Occipital lobe (tissue), 2 donors: ENCODE results near the gene PTPRN2. TPM values are rescaled to one million over a fixed set of nuclear protein-coding genes. Genes with fewer than 3 reads are reported as not detected.

ENCODE experiments used
- DNase-seq: peaks from one replicate; lab custom pipeline; 2025; lab: John Stamatoyannopoulos, UW
- total RNA-seq: library from RNA; depleted of rRNA; stranded (reverse); fragments of >200 nt; gene quantifications from one replicate; pipeline ENCODE4 v1.2.3, GENCODE V29; 2014

PTPRN2 gene
- total RNA-seq, 1 donor from 2014 or later: 62.2 TPM

DNA sequence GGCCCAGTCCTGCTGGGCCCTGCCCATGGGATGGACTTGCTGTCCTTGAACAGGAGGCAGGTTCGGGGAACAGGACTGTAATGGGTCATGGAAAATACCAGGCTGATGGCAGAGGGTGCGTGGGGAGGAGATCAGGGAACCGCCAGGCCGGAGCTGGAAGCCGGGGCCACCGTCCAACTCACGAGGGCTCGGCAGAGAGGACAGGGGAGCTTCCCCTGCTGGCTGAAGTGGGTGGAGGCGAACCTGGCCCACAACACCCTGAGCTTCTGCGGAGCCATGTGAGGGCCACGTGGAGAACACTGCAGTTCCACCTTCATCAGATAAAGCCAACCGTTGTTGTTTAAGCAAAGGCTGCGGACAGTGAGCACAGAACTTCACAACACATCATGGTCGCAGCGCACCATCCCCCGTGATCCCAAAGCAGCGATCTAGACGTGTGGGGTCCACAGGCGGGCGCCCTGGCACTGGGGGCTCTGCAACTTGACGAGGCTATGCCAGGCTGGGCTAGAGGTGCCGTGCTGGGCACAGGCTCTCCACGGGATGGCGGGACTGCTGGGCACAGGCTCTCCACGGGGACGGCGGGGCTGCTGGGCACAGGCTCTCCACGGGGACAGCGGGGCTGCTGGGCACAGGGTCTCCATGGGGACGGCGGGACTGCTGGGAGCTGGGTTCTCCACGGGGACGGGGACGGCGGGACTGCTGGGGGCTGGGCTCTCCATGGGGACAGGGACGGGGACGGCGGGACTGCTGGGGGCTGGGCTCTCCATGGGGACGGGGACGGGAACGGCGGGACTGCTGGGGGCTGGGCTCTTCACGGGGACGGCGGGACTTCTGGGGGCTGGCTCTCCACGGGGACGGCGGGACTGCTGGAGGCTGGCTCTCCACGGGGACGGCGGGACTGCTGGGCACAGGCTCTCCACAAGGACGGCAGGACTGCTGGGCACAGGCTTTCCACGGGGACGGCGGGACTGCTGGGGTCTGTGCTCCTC is 777.5 kb downstream of the PTPRN2 start:
- DNase-seq: no peak

- no peak for DNase-seq
Observed at GRCh38 chr7:157809154-157809862, 778.3 kb downstream of the PTPRN2 start.

GRCh38 chr7:157808042-157808441 is 779.6 kb downstream of the PTPRN2 start:
- DNase-seq: no peak

GRCh38 chr7:157807510-157807909 is 780.1 kb downstream of the PTPRN2 start:
- no peak for DNase-seq

GRCh38 chr7:157806711-157807110 is 780.9 kb downstream of the PTPRN2 start:
- DNase-seq: no peak

- no peak for DNase-seq
Observed at GRCh38 chr7:157805713-157806112, 781.9 kb downstream of the PTPRN2 start.

DNA sequence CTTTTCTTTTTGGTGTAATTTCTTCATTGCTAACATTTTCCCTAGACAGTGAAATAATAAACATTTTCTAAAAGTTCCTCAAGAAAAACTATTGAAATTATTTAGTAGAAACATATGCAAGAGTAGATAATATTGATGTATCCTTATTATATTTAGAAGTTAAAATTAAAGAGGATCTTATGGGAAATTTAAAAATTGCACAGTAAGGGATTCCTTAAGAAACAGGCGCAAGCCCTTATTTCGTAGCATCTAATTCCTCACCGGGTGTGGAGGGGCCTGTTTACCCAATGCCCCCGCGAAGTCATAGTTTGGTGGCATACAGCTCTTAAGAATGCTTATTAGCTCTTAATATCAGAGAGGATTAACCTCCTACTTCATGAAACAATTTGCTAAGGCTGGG is 783.7 kb downstream of the PTPRN2 start:
- no peak for DNase-seq

DNA sequence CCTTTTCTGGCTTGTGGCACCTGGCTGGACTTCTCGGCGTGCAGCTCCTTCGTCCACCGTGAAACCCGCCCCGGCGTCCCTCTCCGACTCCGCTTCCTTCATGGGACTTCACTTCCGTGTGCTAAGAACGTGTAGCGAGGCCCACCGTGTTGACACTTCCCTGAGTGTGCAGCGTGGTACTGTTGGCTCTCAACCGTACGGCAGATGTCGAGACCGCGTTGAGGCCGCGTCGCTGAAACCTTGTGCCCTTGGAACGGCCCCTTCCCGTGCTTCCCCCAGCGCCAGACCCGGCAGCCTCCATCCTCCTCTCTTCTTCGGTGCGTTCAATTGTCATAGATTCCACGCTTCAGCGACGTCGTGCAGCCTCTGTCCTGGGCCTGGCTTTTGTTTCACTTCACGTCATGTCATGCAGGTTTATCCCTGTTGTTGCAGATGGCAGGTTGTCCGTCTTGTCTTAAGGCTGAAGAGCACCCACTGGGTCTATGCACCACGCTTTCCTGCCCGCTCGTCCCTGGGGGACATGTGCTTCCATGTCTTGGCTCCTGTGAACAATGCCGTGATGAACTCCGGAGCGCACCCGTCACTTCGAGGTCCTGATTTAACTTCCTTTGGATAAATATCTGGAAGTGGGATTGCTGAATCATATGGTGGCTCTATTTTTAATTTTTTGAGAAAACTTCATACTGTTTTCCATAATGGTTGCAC is 785.5 kb downstream of the PTPRN2 start:
- no peak for DNase-seq

- DNase-seq: no peak
Observed at GRCh38 chr7:157801113-157801512, 786.5 kb downstream of the PTPRN2 start.

DNA sequence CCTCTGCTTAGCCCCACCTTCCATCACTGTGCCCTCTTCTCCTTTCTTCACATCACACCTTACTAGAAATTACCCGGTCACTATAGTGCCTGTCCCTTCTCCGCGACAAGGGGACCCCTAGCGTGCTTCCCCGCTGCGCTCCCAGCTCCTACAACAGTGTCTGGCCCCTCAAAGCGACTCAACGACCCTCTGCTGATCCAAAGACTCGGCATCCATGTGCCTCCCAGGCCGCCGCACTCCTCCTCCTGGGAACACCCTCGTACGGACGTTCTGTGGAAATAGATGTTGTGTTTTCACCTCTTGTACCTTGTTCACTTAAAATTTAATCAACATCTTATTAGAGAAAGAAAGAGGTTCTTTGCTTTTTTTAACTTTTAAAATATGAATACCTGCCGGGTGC is 787.3 kb downstream of the PTPRN2 start:
- DNase-seq: no peak

DNA sequence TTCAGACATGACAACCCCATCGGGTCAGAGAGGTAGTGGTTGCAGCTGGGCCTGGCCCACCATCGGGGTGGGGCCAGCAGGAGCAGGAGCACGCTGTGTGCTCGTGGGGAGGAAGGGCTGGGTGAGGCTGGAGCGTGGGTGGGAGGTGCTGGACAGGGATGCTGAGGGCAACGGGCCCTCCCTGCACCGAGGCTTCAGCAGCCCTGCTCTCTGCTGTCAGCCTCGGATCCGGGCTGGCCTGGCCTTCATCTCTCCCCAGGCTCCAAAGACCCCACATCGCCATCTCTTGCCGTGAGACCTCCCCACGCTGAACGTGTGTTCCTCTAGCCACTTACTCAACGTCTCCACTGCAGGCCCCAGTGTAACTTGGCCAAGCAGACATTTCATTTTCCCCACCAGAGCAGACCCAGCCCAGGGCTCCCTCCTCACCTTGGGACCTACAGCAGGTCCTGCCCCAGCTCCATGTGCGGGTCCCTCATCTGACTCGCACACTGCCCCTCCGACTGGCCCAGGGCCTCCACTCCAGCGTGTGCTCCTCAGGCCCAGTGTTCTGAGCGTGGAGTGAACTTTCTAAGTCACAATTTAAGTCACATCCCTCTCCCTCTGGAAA is 788.4 kb downstream of the PTPRN2 start:
- no peak for DNase-seq

DNA sequence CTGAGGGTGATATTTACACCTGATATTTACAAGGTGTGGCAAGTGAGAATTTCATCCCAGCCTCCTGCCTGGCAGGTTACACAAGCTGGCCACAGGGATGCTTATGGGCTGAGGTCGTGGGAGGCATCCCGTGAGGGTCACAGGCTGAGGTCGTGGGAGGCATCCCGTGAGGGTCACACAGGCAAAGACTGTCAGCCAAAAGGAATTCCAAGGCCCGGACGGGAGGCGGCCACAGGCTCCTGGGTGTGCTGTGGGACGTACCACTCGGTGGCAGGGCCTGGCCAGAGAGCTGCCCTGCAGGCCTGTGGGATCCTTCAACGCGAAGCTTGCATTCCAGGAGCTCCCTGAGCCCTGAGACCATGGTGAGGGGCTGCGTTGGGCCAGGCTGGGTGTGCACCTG is 790.3 kb downstream of the PTPRN2 start:
- DNase-seq: no peak

DNA sequence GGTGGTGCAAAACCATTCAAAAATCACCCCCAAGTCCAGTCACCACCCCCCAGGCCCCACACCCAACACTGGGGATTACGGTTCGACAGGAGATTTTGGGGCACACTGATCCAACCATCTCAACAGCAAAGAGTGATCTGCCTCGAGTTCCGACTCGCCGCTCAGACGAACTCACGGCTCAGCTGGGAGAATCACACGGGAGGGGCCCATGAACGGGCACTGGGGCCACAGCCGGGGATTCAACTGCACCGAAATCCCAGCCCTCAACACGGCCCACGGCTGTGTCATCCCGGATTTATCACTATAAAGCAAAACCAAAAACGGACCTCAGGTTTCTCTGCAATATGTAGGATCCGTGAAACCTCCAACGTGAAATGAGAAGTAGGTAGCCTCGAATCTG is 790.8 kb downstream of the PTPRN2 start:
- no peak for DNase-seq

- no peak for DNase-seq
Observed at GRCh38 chr7:157795643-157796042, 792.0 kb downstream of the PTPRN2 start.

- DNase-seq: no peak
Observed at GRCh38 chr7:157795199-157795598, 792.4 kb downstream of the PTPRN2 start.

DNA sequence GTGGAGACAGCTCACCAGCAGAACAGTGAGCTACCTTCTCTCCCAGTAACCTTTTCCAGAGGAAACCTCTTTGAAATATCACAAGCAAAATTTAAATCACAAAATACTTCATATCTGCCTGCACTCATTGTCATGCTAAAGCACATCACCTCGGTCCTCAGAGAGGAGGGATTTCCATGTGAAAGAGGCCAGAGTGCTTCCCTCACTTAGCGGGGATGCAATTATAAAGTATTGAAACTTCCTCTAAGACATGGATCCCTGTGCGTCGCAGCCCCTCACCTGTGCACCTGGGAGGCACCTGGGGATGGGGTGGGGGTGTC is 792.9 kb downstream of the PTPRN2 start:
- no peak for DNase-seq

- DNase-seq: no peak
Observed at GRCh38 chr7:157793973-157794745, 793.5 kb downstream of the PTPRN2 start.

GRCh38 chr7:157793087-157793353 is 794.6 kb downstream of the PTPRN2 start:
- no peak for DNase-seq

GRCh38 chr7:157792241-157793086 is 795.2 kb downstream of the PTPRN2 start:
- no peak for DNase-seq

- DNase-seq: no peak
Observed at GRCh38 chr7:157791666-157792065, 796.0 kb downstream of the PTPRN2 start.
